ENCODE data around the gene SLCO3A1.

The SLCO3A1 gene

GRCh38 chr15:92123962-92124656, 270.6 kb downstream of the SLCO3A1 start:
- Histone ChIP-seq H3K9me3 (no peaks in the 10 kb centered on the region), H3K4me1 (no peaks in the 10 kb centered on the region), H3K27me3 (no peaks in the 10 kb centered on the region), H3K36me3 (peaks cover 5% of the 10 kb centered on the region; the same call in 1 of the 2 replicates), H3K4me3 (ENCODE audit: low read depth, low read length) (no peak overlapping the region)
- no peak for TF ChIP-seq CTCF (IDR thresholded peaks at IDR 0.05; ENCODE audit: low read depth, low read length)
- no peak for DNase-seq

GRCh38 chr15:92124657-92125010, 271.1 kb downstream of the SLCO3A1 start:
- Histone ChIP-seq H3K4me3 (ENCODE audit: low read depth, low read length) (no peak overlapping the region), H3K4me1 (no peaks in the 10 kb centered on the region), H3K27me3 (no peaks in the 10 kb centered on the region), H3K36me3 (peaks cover 5% of the 10 kb centered on the region; the same call in 1 of the 2 replicates), H3K9me3 (no peaks in the 10 kb centered on the region)
- no peak for TF ChIP-seq CTCF (IDR thresholded peaks at IDR 0.05; ENCODE audit: low read depth, low read length)
- no peak for DNase-seq

GRCh38 chr15:92128788-92129187, 275.3 kb downstream of the SLCO3A1 start:
- H3K36me3 ChIP-seq, result peaks cover 5% of the 10 kb centered on the region; the same call in 1 of the 2 replicates
- no peak overlapping the region for H3K4me3 ChIP-seq (ENCODE audit: low read depth, low read length)
- no peaks in the 10 kb centered on the region for H3K4me1 ChIP-seq
- H3K27me3 ChIP-seq, result no peaks in the 10 kb centered on the region
- no peak for DNase-seq
- no peaks in the 10 kb centered on the region for H3K9me3 ChIP-seq
- TF ChIP-seq CTCF (IDR thresholded peaks at IDR 0.05; ENCODE audit: low read depth, low read length), result no peak

- H3K4me1 ChIP-seq, result no peaks in the 10 kb centered on the region
- no peaks in the 10 kb centered on the region for H3K9me3 ChIP-seq
- no peak for DNase-seq
- H3K36me3 ChIP-seq, result peaks cover 5% of the 10 kb centered on the region; the same call in 1 of the 2 replicates
- no peak for TF ChIP-seq CTCF (IDR thresholded peaks at IDR 0.05; ENCODE audit: low read depth, low read length)
- H3K4me3 ChIP-seq (ENCODE audit: low read depth, low read length), result no peak overlapping the region
- no peaks in the 10 kb centered on the region for H3K27me3 ChIP-seq
These were observed 276.7 kb downstream of the SLCO3A1 start for GRCh38 chr15:92130244-92130643.

- Histone ChIP-seq H3K9me3 (no peaks in the 10 kb centered on the region), H3K4me1 (no peaks in the 10 kb centered on the region), H3K4me3 (ENCODE audit: low read depth, low read length) (no peak overlapping the region), H3K36me3 (peaks cover 5% of the 10 kb centered on the region; the same call in 1 of the 2 replicates), H3K27me3 (no peaks in the 10 kb centered on the region)
- DNase-seq, result no peak
- TF ChIP-seq CTCF (IDR thresholded peaks at IDR 0.05; ENCODE audit: low read depth, low read length), result no peak
These were observed 277.4 kb downstream of the SLCO3A1 start for GRCh38 chr15:92130906-92131305.

- no peak overlapping the region for H3K4me3 ChIP-seq (ENCODE audit: low read depth, low read length)
- no peaks in the 10 kb centered on the region for H3K9me3 ChIP-seq
- H3K36me3 ChIP-seq, result peaks cover 5% of the 10 kb centered on the region; the same call in 1 of the 2 replicates
- DNase-seq, result no peak
- H3K4me1 ChIP-seq, result no peaks in the 10 kb centered on the region
- H3K27me3 ChIP-seq, result no peaks in the 10 kb centered on the region
- TF ChIP-seq CTCF (IDR thresholded peaks at IDR 0.05; ENCODE audit: low read depth, low read length), result no peak
These were observed 279.7 kb downstream of the SLCO3A1 start for GRCh38 chr15:92132982-92133755.
